Renal cortex interstitium (tissue), 11 donors: ENCODE data around the gene PCDH7. TPM values are rescaled to one million over a fixed set of nuclear protein-coding genes. Genes with fewer than 3 reads are reported as not detected.

Experiments used
- DNase-seq, 11 donors: peaks; one replicate each; pipeline ENCODE4 v3.0.0-alpha.2; 2013; ENCODE audit warnings: low read depth in 9 of 11, low spot score in 4 of 11; ENCODE audit errors: extremely low read depth in 1 of 11
- polyA plus RNA-seq, 3 donors: library from polyadenylated mRNA; unstranded; fragments of 120-200 nt; gene quantifications; one replicate each; pipeline ENCODE4 v1.2.1, GENCODE V29; 2013; ENCODE audit not compliant: insufficient read length in 3 of 3

The PCDH7 gene
- polyA plus RNA-seq, 3 donors = 19.1 to 23.1 (median 21.7) TPM

DNA sequence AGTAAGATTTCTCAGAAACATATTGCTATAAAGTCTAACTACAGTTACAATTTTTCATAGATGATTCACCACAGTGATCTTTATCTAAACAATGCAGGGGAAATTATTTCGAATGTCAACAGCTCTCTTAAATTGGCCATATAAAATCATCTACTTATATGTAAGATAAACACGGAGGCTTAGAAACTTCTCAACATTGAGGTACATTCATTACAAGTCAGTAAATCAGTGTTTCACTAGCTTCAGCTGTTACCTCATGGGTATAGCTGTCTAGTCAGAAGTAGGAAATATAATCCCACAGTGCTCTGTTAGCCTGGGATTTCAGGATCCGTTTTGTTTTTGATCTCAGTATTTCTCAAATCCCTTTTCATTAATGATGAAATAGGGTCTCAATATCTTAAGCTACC, 43.2 kb downstream of the PCDH7 start:
- no peak for DNase-seq

DNA sequence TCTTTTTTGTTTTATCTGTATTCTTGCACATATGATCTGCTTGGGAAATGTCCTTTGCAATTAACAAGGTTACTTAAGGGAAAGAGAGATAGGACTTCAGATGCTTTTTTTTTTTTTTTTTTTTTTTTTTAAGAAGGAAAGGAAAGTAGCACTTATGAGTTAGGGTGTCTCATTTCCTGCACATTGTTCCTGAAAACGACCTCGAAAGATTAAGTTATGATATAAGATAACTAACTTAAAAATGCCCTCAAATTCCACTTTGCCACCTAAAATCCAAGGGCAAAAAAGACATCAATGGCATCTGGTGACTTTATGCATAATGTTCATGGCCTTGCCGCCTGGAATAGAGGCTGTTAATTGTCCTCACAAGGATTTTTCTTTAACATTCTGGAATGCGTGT, 44.9 kb downstream of the PCDH7 start:
- DNase-seq = no peak

DNA sequence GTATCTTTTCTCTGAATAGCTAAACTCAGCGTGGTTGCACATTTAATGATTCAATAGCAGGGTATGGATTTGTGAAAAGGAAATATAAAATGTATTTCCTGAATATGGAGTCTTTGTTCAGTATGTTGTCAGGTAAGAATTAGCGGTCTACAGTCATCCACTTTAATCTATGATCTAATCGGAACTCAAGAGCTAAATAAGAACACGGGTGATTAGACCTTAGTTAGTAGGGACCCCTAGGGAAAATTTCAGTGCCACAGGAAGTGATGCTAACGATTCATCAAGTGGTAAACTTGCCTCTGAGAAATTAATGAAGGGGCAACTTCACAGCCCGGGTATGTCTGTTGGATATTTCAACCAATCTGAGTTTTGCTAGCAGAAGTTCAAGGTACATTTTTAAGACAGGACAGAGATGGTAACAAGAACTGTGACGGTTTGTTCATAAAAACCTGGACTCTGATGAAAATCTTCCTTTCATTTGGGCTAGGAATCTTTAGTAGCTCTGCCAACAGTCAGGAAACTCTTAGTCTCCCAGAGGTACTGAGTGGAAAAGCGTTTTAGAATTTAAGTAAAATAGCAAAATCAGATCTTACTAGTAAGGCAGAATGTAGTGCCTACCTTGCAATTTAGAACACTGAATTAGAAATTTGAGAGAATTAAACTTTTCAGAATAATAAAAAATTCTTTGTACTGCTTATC, 47.1 kb downstream of the PCDH7 start:
- DNase-seq = no peak

DNA sequence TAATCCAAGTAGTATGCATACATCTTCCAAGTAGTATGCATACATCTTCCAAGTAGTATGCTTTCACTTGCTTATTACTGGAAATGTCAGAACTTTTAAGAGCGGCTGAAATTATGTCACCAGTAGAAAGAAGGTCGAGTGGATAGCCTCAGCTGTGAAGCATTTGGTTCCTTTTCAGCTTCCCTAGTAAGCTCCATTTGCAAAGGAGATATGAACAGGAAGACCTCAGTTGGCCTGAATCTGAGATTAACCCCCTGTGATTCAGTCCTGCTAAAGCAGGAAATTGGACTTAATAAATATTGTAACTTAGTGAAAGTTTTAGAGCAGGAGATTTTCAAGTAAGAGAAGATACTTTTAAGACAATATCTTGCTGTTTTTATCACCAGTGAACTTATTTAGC, 48.1 kb downstream of the PCDH7 start:
- DNase-seq = no peak

DNA sequence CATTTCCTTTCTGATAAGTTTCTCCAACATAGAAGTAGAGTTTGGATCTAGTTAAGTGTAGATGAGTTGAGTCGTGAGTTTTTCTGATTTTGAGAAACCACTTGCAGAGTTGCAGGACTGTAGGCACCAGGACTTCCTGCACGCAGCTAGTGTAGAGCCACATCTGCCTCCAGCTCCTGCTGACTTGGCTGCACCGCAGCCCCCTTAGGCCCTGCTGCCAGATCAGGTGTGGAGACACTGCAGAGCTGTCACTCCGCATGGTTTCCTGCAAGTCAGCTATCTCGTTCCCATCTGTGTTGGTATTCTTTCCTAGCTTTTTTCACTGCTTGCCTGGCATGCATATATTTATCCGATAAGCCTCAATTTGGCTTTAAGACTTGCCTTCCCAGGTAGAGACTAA, 48.9 kb downstream of the PCDH7 start:
- DNase-seq = no peak

DNA sequence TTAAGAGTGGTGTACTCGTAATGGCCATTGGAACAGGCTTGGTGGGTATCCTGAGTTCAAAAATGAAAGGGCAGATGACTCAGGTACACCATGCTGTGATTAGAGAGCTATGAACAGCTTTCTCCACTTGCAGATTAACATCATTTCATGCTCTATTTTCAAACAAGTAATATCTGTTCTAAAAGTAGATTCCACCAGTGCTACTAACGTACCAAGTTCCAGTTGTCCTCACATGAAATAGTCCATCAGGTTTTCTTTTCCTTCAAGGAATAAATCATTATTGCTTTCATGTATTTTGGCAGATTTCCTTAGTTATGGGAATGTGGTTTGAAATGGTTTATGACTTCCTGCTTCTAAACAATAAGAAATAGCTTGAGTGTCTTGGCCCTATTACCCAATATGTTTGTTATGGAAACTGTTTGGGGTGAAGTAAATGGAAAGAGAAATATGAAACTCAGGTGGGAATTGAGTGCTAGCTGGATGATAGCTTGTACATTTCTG, 49.9 kb downstream of the PCDH7 start:
- DNase-seq = peak in 4 of 11 donors; percentile 33 to 60 (median 35)

DNA sequence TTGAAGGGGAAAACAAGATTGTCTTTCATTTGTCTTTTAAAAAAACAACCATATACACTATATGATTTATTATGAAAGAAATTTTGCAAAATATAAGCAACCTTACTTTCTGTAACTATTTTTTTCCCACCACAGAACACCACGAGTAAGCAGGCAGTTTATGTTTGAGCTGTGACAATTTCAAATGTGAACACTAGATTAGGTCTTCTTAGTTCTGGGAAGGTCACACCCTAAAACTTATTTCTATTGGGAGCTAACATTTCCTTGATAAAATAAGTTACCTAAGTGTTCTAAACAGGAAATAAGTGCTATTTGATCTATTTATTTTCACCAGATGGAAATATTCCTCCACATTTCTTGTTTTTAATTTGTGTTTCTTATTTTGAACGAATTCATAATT, 50.6 kb downstream of the PCDH7 start:
- no peak for DNase-seq

DNA sequence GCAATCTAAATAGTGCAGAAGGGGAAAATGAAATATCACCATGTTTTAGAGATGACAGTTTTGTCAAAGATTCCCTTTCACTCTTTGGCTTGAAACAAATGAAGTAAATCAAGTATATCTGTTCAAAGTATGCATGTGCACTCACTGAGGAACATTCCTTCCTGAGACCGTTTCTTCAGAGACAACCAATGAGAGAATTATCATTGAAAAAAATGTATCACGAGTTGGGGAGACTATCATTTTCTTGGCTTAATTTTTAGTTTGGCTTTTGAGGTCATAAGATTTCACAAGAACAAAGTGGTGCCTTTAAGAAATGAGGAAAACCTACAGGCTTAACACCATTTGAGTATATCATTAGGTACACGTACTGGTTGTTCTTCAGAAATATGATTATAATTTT, 56.3 kb downstream of the PCDH7 start:
- DNase-seq = no peak

DNA sequence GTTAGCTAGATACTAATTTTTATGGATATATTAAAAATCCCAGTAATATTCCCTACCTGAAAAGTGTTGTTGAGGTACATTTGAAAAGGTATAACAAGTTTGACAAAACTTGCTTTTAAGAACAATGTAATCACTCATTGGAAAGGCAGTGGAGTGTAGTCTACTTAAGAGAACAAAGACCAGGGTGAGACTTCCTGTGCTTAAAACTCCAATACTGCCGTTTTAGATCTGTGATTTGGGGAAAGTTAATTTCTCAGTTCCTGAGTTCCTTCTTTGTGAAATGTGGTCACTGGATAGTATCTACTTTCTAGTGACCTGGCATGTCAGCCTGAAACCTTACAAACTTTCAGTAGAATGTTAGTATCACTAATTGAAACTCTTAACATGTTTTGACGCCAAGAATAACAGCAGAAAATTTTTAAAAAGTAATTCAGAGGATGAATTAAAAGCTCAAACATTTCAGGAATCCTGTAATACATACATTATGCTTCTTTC, 56.8 kb downstream of the PCDH7 start:
- DNase-seq = no peak
